HL-60 (cell line): Measurements from ENCODE around the gene C5orf24.

Experiments
- DNase-seq, 2 experiments: peaks; one replicate each; pipeline ENCODE4 v3.0.0-alpha.2; 2010 to 2020; ENCODE audit warnings: low read depth in 1 of 2, low spot score in 1 of 2
- H3K27ac ChIP-seq: fragments of 250-450 bp; sonication (Bioruptor Pico); replicated peaks from 2 replicates; pipeline ENCODE4 v1.5.1; 2020; ENCODE audit warnings: mild to moderate bottlenecking, moderate library complexity
- H3K27me3 ChIP-seq: fragments of 250-450 bp; sonication (Bioruptor Pico); 2 replicates; pipeline ENCODE4 v1.5.1; 2021; ENCODE audit warnings: mild to moderate bottlenecking, moderate library complexity; ENCODE audit not compliant: insufficient read depth, poor library complexity, severe bottlenecking
- H3K4me3 ChIP-seq: replicated peaks from 2 replicates; pipeline ENCODE4 v1.5.1; 2011; ENCODE audit warnings: mild to moderate bottlenecking, control low read depth, low read length; ENCODE audit not compliant: insufficient read depth
- CTCF ChIP-seq: IDR thresholded peaks from one replicate; pipeline ENCODE4 v1.5.1; 2011; ENCODE audit warnings: low read length, control low read depth, inconsistent platforms; ENCODE audit not compliant: insufficient read depth
- GABPA ChIP-seq: IDR thresholded peaks from 2 replicates; pipeline ENCODE4 v1.6.1; 2012; ENCODE audit warnings: low read depth
- POLR2AphosphoS5 ChIP-seq: IDR thresholded peaks from 2 replicates; pipeline ENCODE4 v1.6.1; 2012; ENCODE audit warnings: low read depth
- REST ChIP-seq: IDR thresholded peaks from 2 replicates; pipeline ENCODE4 v1.6.1; 2012; ENCODE audit warnings: low read depth; ENCODE audit not compliant: insufficient replicate concordance
- SPI1 ChIP-seq: IDR thresholded peaks from 2 replicates; pipeline ENCODE4 v1.6.1; 2012; ENCODE audit warnings: low read depth, mild to moderate bottlenecking, borderline replicate concordance

The C5orf24 gene

GRCh38 chr5:134873987-134874830, 28.4 kb downstream of the C5orf24 start, which contains the start of gene TXNDC15:
Gene TXNDC15 (plus strand): TSS chr5:134874371. CDS start chr5:134874428, 57 bp downstream.
- H3K4me3 ChIP-seq: peak within 1 kb of the TSS; percentile 61
- peak; percentile 55 to 64 for DNase-seq
- TF ChIP-seq SPI1: no peak
- peak; percentile 68 for TF ChIP-seq REST
- peak; percentile 63 for TF ChIP-seq POLR2AphosphoS5
- H3K27me3 ChIP-seq: no peaks in the 10 kb centered on the region
- peak within 1 kb of the TSS; percentile 89 for H3K27ac ChIP-seq

DNA sequence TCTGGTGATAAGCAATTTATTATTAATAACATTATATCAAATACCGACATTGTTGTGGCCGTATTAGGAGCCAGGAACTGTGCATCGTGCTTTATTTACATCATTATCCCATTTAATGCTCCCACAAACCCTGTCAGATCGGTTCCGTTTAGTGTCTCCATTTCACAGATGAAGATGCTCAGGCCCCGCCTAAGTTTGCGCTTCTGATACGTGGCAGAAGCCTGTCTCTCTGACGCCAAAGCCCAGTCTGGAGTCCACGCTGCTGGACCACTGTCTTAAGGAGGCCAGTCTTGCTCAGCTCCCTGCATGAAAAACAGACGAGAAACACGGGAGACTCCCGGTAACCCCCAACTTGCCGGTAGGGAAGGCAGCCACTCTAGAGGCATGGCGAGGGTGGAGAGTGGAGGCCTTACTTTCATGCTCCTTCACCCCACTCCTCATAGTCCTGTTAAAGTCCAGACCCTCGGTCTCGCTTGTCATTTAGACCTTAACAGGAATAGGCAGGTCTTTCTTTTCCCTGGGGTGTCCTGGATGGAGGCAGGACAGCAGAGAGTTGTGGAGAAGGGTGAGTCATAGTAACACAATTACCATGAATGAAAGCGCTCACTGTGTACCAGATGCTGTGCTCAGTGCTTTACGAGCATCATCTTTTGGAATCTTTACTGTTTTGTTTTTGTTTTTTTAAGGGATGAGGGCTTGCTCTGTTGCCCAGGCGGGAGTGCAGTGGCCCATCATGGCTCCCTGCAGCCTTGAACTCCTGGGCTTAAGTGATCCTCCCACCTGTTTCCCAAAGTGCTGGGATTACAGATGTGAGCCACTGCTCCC, 29.3 kb downstream of the C5orf24 start:
- H3K27ac ChIP-seq: peak overlapping the region; percentile 89
- H3K27me3 ChIP-seq: no peaks in the 10 kb centered on the region
- peak overlapping the region; percentile 61 for H3K4me3 ChIP-seq
- TF ChIP-seq CTCF: no peak
- TF ChIP-seq GABPA: no peak
- TF ChIP-seq REST: no peak
- TF ChIP-seq POLR2AphosphoS5: no peak
- TF ChIP-seq SPI1: no peak
- DNase-seq: peak in 1 of 2 experiments; percentile 3

DNA sequence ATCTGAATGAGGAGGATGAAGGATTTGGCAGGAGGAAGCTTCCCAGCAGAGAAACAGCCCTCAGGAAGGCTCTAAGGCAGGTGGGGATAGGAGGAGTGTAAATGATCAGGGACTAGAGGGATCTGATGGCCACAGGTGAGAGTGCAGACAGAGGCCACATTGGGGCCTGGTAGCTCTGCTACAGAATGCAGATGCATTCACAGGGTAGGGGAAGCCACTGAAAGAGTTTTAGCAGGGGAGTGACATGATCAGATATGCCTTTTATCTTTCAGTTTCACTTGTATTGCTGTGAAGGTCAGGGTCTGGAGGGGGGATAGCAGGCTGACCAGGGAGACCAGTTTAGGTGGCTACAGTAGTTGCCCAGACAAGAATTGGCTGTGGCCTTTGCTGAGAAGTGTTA, 31.4 kb downstream of the C5orf24 start:
- Histone ChIP-seq H3K27ac (no peak overlapping the region), H3K27me3 (no peaks in the 10 kb centered on the region), H3K4me3 (no peak overlapping the region)
- no peak for TF ChIP-seq REST
- TF ChIP-seq SPI1: no peak
- no peak for DNase-seq

DNA sequence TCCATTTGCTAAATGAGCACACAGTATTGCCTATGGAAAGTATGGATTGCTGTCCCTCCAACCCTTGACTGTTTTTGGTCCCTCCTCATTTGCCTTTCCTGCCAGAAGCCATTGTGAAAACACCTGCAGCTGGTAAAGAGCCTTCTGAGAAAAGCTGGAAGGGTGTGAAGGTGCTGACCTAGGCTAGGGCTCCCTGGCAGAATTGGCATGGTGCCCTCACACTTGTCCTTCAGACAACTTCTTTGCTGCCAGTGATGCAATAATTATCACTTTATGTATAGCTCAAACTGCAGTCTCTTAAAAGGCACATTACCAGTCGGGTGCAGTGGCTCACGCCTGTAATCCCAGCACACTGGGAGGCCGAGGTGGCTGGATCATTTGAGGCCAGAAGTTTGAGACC, 32.6 kb downstream of the C5orf24 start:
- Histone ChIP-seq H3K27me3 (no peaks in the 10 kb centered on the region), H3K27ac (no peak overlapping the region), H3K4me3 (no peak overlapping the region)
- TF ChIP-seq POLR2AphosphoS5: no peak
- TF ChIP-seq GABPA: no peak
- TF ChIP-seq SPI1: no peak
- TF ChIP-seq REST: no peak
- no peak for TF ChIP-seq CTCF
- no peak for DNase-seq
